Uterus (tissue), 2 donors: ENCODE data around the gene TANK.

Experiments
- POLR2A ChIP-seq, 2 donors: fragments of 450-650 bp; IDR thresholded peaks; one replicate each; pipeline ENCODE4 v1.6.1; 2016; ENCODE audit warnings: antibody characterized with exemption in 2 of 2, mild to moderate bottlenecking in 1 of 2, moderate library complexity in 1 of 2
- TF ChIP-seq, protein P1 (sequence below), 4 experiments: fragments of 200-600 bp in 2 of 4; fragments of 450-650 bp in 2 of 4; sonication (generic) in 2 of 4; IDR thresholded peaks; one replicate each; pipeline ENCODE4 v1.5.1; 2016 to 2019; ENCODE audit warnings: antibody characterized with exemption in 4 of 4, mild to moderate bottlenecking in 2 of 4, moderate library complexity in 1 of 4

DNA sequence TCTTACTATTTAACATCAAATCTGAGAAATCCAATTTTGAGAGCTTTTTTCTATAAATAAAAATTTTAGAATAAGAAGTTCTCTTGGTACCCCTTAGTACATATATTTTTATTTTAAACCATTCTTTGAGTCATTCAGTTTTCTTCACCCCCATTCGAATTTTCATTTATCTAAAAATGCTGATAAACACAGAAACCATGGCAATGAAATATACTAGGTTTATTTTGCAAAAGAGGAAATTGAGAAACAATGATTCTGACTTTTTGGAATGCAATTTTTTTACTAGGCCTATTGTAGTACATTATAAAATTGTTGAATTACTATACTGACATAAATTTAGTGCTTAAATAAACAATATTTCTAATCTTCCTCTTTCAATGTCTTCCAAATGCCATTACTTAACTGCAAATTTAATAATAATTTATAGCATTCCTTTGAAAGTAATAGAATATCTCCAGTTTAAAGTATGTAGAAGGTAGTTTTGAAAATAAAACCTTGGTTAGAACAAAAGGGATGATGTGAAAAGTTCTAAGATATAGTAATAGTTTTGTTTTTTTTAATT, 46.3 kb downstream of the TANK start:
- TF ChIP-seq, protein P1, sequence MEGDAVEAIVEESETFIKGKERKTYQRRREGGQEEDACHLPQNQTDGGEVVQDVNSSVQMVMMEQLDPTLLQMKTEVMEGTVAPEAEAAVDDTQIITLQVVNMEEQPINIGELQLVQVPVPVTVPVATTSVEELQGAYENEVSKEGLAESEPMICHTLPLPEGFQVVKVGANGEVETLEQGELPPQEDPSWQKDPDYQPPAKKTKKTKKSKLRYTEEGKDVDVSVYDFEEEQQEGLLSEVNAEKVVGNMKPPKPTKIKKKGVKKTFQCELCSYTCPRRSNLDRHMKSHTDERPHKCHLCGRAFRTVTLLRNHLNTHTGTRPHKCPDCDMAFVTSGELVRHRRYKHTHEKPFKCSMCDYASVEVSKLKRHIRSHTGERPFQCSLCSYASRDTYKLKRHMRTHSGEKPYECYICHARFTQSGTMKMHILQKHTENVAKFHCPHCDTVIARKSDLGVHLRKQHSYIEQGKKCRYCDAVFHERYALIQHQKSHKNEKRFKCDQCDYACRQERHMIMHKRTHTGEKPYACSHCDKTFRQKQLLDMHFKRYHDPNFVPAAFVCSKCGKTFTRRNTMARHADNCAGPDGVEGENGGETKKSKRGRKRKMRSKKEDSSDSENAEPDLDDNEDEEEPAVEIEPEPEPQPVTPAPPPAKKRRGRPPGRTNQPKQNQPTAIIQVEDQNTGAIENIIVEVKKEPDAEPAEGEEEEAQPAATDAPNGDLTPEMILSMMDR (IDR thresholded peaks at IDR 0.05), result no peak
- no peak for TF ChIP-seq POLR2A (IDR thresholded peaks at IDR 0.05)
